Measurements from ENCODE around the gene IL17RD. TPM values are rescaled to one million over a fixed set of nuclear protein-coding genes. Genes with fewer than 3 reads are reported as not detected.

The IL17RD gene
- total and polyA plus RNA-seq, 8 donors = 0.25 to 10.1 (median 1.3) TPM; not detected in 1

DNA sequence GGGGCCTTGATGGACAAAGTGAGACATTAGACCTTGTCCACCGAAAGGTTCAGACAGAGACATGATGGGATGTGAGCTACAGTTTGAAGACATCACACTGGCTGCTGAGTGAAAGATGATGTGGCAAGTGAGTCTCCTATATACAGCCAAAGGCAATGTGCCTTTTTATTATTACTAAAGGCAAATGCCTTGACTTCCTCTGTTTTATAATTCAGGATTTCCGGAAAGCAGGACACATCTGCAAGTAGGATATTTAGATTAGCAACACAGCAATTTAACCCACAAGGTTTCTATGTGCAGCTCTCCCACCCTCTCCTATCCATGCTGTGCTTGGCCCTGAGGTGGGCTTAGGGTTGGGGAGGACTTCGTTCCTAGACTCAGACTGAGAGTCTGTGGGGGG lies 84.0 kb downstream of the IL17RD start:
- intact Hi-C loops (cut with DNase I; ENCODE audit: low total_unique reads) = no loop called here
- Histone ChIP-seq H3K36me3 (no peaks in the 10 kb centered on the region), H3K4me3 (no peak overlapping the region), H3K9me3 (no peaks in the 10 kb centered on the region), H3K27ac (no peak overlapping the region), H3K4me1 (peaks cover 6 to 31% (median 26%) of the 10 kb centered on the region in 4 donors), H3K27me3 (peaks cover 0 to 21% (median 0%) of the 10 kb centered on the region in 3 donors)
- TF ChIP-seq POLR2AphosphoS5 (IDR thresholded peaks at IDR 0.05) (no peak), POLR2A (IDR thresholded peaks at IDR 0.05) (no peak)
- TF ChIP-seq, protein P1, sequence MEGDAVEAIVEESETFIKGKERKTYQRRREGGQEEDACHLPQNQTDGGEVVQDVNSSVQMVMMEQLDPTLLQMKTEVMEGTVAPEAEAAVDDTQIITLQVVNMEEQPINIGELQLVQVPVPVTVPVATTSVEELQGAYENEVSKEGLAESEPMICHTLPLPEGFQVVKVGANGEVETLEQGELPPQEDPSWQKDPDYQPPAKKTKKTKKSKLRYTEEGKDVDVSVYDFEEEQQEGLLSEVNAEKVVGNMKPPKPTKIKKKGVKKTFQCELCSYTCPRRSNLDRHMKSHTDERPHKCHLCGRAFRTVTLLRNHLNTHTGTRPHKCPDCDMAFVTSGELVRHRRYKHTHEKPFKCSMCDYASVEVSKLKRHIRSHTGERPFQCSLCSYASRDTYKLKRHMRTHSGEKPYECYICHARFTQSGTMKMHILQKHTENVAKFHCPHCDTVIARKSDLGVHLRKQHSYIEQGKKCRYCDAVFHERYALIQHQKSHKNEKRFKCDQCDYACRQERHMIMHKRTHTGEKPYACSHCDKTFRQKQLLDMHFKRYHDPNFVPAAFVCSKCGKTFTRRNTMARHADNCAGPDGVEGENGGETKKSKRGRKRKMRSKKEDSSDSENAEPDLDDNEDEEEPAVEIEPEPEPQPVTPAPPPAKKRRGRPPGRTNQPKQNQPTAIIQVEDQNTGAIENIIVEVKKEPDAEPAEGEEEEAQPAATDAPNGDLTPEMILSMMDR (IDR thresholded peaks at IDR 0.05) = no peak
- DNase-seq = no peak
- WGBS, 5 donors = 65 to 94% (median 81%) methylated on average over 3 of the region's 3 CpGs

DNA sequence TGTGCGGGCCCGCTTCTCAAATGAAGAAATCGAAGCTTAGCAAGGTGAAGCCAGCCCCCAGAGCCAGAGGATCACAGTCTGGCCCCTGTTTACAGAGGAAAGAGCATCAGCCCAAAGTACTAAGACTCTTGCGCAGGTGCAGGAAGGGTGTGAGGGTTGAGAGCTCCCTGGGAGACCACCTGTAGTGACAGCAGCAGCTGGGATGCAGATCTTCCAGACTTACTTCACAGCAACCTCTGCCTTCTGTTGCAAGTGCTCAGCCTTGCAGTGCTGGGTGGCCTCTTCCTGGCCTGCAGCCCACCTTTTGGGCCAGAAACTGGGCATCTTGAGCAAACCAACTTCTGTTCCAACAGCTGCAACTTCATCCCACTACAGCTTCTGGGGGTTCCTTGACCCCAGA lies 85.0 kb downstream of the IL17RD start:
- 95 to 100% (median 99%) methylated on average over 4 of the region's 4 CpGs for whole genome bisulfite sequencing, 5 donors
- H3K4me1 ChIP-seq = peaks cover 6 to 32% (median 26%) of the 10 kb centered on the region in 4 donors
- H3K27ac ChIP-seq = no peak overlapping the region
- intact Hi-C loops (cut with DNase I; ENCODE audit: low total_unique reads) = no loop called here
- peaks cover 0 to 21% (median 0%) of the 10 kb centered on the region in 3 donors for H3K27me3 ChIP-seq
- TF ChIP-seq EP300 (IDR thresholded peaks at IDR 0.05) = no peak
- TF ChIP-seq, protein P1 (IDR thresholded peaks at IDR 0.05) = no peak
- TF ChIP-seq POLR2AphosphoS5 (IDR thresholded peaks at IDR 0.05) = no peak
- TF ChIP-seq POLR2A (IDR thresholded peaks at IDR 0.05) = no peak
- H3K4me3 ChIP-seq = no peak overlapping the region
- no peaks in the 10 kb centered on the region for H3K36me3 ChIP-seq
- H3K9me3 ChIP-seq = no peaks in the 10 kb centered on the region
- DNase-seq = no peak

- Histone ChIP-seq H3K27ac (peak overlapping the region in 3 of 5 donors; percentile 28 to 83 (median 79)), H3K36me3 (no peaks in the 10 kb centered on the region), H3K9me3 (no peaks in the 10 kb centered on the region), H3K4me3 (peak overlapping the region; percentile 67 to 89 (median 78)), H3K4me1 (peaks cover 6 to 32% (median 26%) of the 10 kb centered on the region in 4 donors), H3K27me3 (peaks cover 0 to 21% (median 0%) of the 10 kb centered on the region in 3 donors)
- intact Hi-C loops (cut with DNase I; ENCODE audit: low total_unique reads) = loop anchor here (10.0 kb wide), 2 partner anchors 75 to 375 kb away; no protein-coding TSS in a partner anchor
- WGBS, 5 donors = 4 to 10% (median 8%) methylated on average over 16 to 25 of the region's 25 CpGs
- no peak for DNase-seq
- TF ChIP-seq POLR2AphosphoS5 (IDR thresholded peaks at IDR 0.05) (no peak), POLR2A (IDR thresholded peaks at IDR 0.05) (no peak), EP300 (IDR thresholded peaks at IDR 0.05) (no peak)
- TF ChIP-seq, protein P1 (IDR thresholded peaks at IDR 0.05) = no peak
Measured at GRCh38 chr3:57079474-57079831, 85.7 kb downstream of the IL17RD start.

- peaks cover 6 to 32% (median 26%) of the 10 kb centered on the region in 4 donors for H3K4me1 ChIP-seq
- H3K4me3 ChIP-seq = peak overlapping the region; percentile 67 to 89 (median 78)
- peak overlapping the region; percentile 65 to 83 (median 78) for H3K27ac ChIP-seq
- TF ChIP-seq POLR2A (IDR thresholded peaks at IDR 0.05) (no peak), EP300 (IDR thresholded peaks at IDR 0.05) (no peak), POLR2AphosphoS5 (IDR thresholded peaks at IDR 0.05) (no peak)
- TF ChIP-seq, protein P1 (IDR thresholded peaks at IDR 0.05) = no peak
- H3K27me3 ChIP-seq = peaks cover 0 to 21% (median 0%) of the 10 kb centered on the region in 3 donors
- intact Hi-C loops (cut with DNase I; ENCODE audit: low total_unique reads) = loop anchor here (10.0 kb wide), 2 partner anchors 74 to 374 kb away; no protein-coding TSS in a partner anchor
- no peaks in the 10 kb centered on the region for H3K36me3 ChIP-seq
- WGBS, 5 donors = 0 to 1% (median 0%) methylated on average over 17 to 91 of the region's 91 CpGs
- no peaks in the 10 kb centered on the region for H3K9me3 ChIP-seq
- DNase-seq = peak; percentile 53 to 86
Measured at GRCh38 chr3:57078635-57079473, 86.3 kb downstream of the IL17RD start.
